Upper lobe of left lung (tissue), 6 donors: ENCODE data around the gene OSGIN1. TPM values are rescaled to one million over a fixed set of nuclear protein-coding genes. Genes with fewer than 3 reads are reported as not detected.
"Not testable (repeated sequence)": the region's sequence is repeated elsewhere in the genome, so short reads cannot be mapped to it uniquely, and the experiment has no call there.

Experiments
- ATAC-seq, 2 donors: fragments of 200-7000 bp; cut with Tn5 transposase; one replicate each; pipeline ENCODE4 v1.9.1; 2022; ENCODE audit warnings: mild to moderate bottlenecking in 2 of 2, moderate library complexity in 2 of 2; ENCODE audit not compliant: low FRiP score in 2 of 2
- DNase-seq, 2 donors: peaks; one replicate each; pipeline ENCODE4 v3.0.0-alpha.2; 2019 to 2020
- H3K27ac ChIP-seq, 4 donors: fragments of 200-600 bp; sonication (generic); one replicate each; pipeline ENCODE4 v1.5.1; 2016 to 2019
- H3K27me3 ChIP-seq, 4 donors: fragments of 200-600 bp; sonication (generic); one replicate each; pipeline ENCODE4 v1.5.1; 2017 to 2019
- H3K36me3 ChIP-seq, 4 donors: fragments of 200-600 bp; sonication (generic); one replicate each; pipeline ENCODE4 v1.5.1; 2016 to 2019
- H3K4me1 ChIP-seq, 4 donors: fragments of 200-600 bp; sonication (generic); one replicate each; pipeline ENCODE4 v1.5.1; 2018 to 2019
- H3K4me3 ChIP-seq, 4 donors: fragments of 200-600 bp; sonication (generic); one replicate each; pipeline ENCODE4 v1.5.1; 2017 to 2019; ENCODE audit warnings: mild to moderate bottlenecking in 2 of 4, moderate library complexity in 1 of 4
- H3K9me3 ChIP-seq, 4 donors: fragments of 200-600 bp; sonication (generic); one replicate each; pipeline ENCODE4 v1.5.1; 2018 to 2019
- CTCF ChIP-seq, 6 experiments: fragments of 450-650 bp in 4 of 6; fragments of 200-600 bp in 2 of 6; sonication (generic) in 2 of 6; IDR thresholded peaks; one replicate each; pipeline ENCODE4 v1.5.1; 2016 to 2019; ENCODE audit warnings: antibody characterized with exemption in 6 of 6
- EP300 ChIP-seq, 4 donors: sonication (generic); formaldehyde crosslinking; IDR thresholded peaks; one replicate each; pipeline ENCODE4 v1.5.1; 2017; ENCODE audit warnings: antibody characterized with exemption in 4 of 4, control low read depth in 2 of 4
- POLR2A ChIP-seq, 4 donors: fragments of 450-650 bp; IDR thresholded peaks; one replicate each; pipeline ENCODE4 v1.5.1; 2016 to 2017; ENCODE audit warnings: antibody characterized with exemption in 4 of 4, mild to moderate bottlenecking in 2 of 4
- POLR2AphosphoS5 ChIP-seq, 2 donors: sonication (generic); formaldehyde crosslinking; IDR thresholded peaks; one replicate each; pipeline ENCODE4 v1.5.1; 2017; ENCODE audit warnings: antibody characterized with exemption in 2 of 2
- WGBS, 2 donors: methylation state at CpG; one replicate each; pipeline ENCODE4 v1.1.5; 2017 to 2018; 5-methylcytosine and 5-hydroxymethylcytosine counted together
- total RNA-seq, 6 donors: library from RNA; depleted of rRNA in 4 of 6; stranded (reverse); fragments of >200 nt in 4 of 6; gene quantifications; one replicate each; pipeline versions ENCODE4 v1.1.0 to v1.2.1, GENCODE V29; 2016 to 2021
- donor health status: DM: no; HTN: no; CAD: no; lungs with moderate emphysema.
- donor health status: DM: no; HTN: yes; CAD: no; lungs with severe emphysema.

The OSGIN1 gene
- total RNA-seq, 6 donors from 2014 or later: 7.3 to 34.2 (median 16.3) TPM

GRCh38 chr16:83940119-83940518 is 12.9 kb upstream of the OSGIN1 start:
- H3K27ac ChIP-seq: no peak overlapping the region
- DNase-seq (no peak), ATAC-seq (no peak)
- H3K4me1 ChIP-seq: peaks cover 0 to 5% (median 4%) of the 10 kb centered on the region in 4 donors
- 71 to 77% methylated on average over 12 of the region's 12 CpGs for WGBS, 2 donors
- no peaks in the 10 kb centered on the region for H3K27me3 ChIP-seq
- TF ChIP-seq POLR2AphosphoS5 (IDR thresholded peaks at IDR 0.05): no peak
- TF ChIP-seq CTCF (IDR thresholded peaks at IDR 0.05): no peak
- no peak for TF ChIP-seq POLR2A (IDR thresholded peaks at IDR 0.05)
- TF ChIP-seq EP300 (IDR thresholded peaks at IDR 0.05): no peak
- no peaks in the 10 kb centered on the region for H3K36me3 ChIP-seq
- no peak overlapping the region for H3K4me3 ChIP-seq
- H3K9me3 ChIP-seq: no peaks in the 10 kb centered on the region

- Histone ChIP-seq H3K4me3 (no peak overlapping the region), H3K27ac (no peak overlapping the region), H3K9me3 (no peaks in the 10 kb centered on the region), H3K27me3 (no peaks in the 10 kb centered on the region), H3K4me1 (peaks cover 0 to 5% (median 4%) of the 10 kb centered on the region in 4 donors), H3K36me3 (no peaks in the 10 kb centered on the region)
- no peak for TF ChIP-seq CTCF (IDR thresholded peaks at IDR 0.05)
- no peak for TF ChIP-seq POLR2AphosphoS5 (IDR thresholded peaks at IDR 0.05)
- no peak for TF ChIP-seq POLR2A (IDR thresholded peaks at IDR 0.05)
- TF ChIP-seq EP300 (IDR thresholded peaks at IDR 0.05): no peak
- WGBS, 2 donors: 87 to 90% methylated on average over 28 of the region's 28 CpGs
- DNase-seq (no peak), ATAC-seq (no peak)
These were observed 12.2 kb upstream of the OSGIN1 start for GRCh38 chr16:83940630-83941378.

GRCh38 chr16:83941546-83941945 is 11.5 kb upstream of the OSGIN1 start:
- not testable (repeated sequence) for H3K9me3 ChIP-seq, H3K27ac ChIP-seq, H3K36me3 ChIP-seq, H3K27me3 ChIP-seq, ATAC-seq, DNase-seq, H3K4me1 ChIP-seq, H3K4me3 ChIP-seq
- 94 to 98% methylated on average over 9 of the region's 9 CpGs for WGBS, 2 donors

DNA sequence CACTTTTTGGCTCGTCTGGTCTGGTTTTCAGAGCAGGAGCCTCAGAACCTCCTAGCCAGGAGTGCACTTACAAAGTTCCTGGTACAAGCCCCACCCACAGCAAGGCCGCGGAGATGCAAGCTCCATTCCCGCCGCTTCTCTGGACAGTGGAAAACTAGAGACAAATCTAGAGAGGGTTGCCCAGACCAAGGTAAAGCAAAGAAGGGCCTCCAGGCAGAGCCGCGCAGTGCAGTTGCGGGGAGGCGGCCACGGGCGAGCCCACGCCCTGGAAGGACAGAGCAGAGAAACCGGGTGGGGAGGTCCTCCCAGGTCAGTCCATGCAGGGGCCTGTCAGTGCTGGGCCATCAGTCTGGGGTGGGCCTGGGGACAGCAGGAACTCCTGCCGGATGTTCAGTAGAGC is 11.0 kb upstream of the OSGIN1 start:
- H3K36me3 ChIP-seq: no peaks in the 10 kb centered on the region
- no peaks in the 10 kb centered on the region for H3K27me3 ChIP-seq
- DNase-seq: no peak
- peaks cover 0 to 5% (median 4%) of the 10 kb centered on the region in 4 donors for H3K4me1 ChIP-seq
- TF ChIP-seq POLR2A (IDR thresholded peaks at IDR 0.05) (no peak), EP300 (IDR thresholded peaks at IDR 0.05) (no peak), CTCF (IDR thresholded peaks at IDR 0.05) (no peak), POLR2AphosphoS5 (IDR thresholded peaks at IDR 0.05) (no peak)
- no peak overlapping the region for H3K4me3 ChIP-seq
- 87 to 91% methylated on average over 14 of the region's 14 CpGs for WGBS, 2 donors
- H3K9me3 ChIP-seq: no peaks in the 10 kb centered on the region
- no peak overlapping the region for H3K27ac ChIP-seq
- no peak for ATAC-seq

- 50 to 69% methylated on average over 7 to 11 of the region's 11 CpGs for WGBS, 2 donors
- Histone ChIP-seq H3K27me3 (no peaks in the 10 kb centered on the region), H3K27ac (peak overlapping the region in 2 of 4 donors; percentile 7 to 19), H3K4me1 (peaks cover 0 to 5% (median 4%) of the 10 kb centered on the region in 4 donors), H3K36me3 (no peaks in the 10 kb centered on the region), H3K4me3 (no peak overlapping the region), H3K9me3 (no peaks in the 10 kb centered on the region)
- no peak for TF ChIP-seq POLR2A (IDR thresholded peaks at IDR 0.05)
- TF ChIP-seq CTCF (IDR thresholded peaks at IDR 0.05): no peak
- no peak for TF ChIP-seq EP300 (IDR thresholded peaks at IDR 0.05)
- no peak for TF ChIP-seq POLR2AphosphoS5 (IDR thresholded peaks at IDR 0.05)
- no peak for ATAC-seq
- DNase-seq: no peak
These were observed 10.1 kb upstream of the OSGIN1 start for GRCh38 chr16:83942815-83943515.
